Measurements from ENCODE around the gene PRUNE2.

PRUNE2 gene

DNA sequence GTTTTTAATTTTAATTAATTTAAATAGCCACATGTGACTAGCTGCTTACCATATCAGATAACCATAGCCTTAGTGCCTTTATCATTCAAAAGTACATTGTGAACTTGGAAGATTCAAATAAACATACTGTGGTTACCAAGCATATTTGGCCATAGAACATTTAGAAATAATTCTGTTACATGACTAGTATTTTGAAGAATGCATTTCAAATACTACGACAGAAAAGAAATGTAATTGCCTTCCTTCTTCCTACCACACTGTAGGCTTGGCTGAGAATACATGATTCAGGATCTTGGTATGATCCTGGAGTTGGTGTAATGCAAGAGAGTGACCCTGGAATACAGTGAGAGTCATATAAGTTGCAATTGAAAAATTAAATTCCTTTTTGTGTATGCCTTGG lies 251.3 kb downstream of the PRUNE2 start:
- Histone ChIP-seq H3K9ac (ENCODE audit: insufficient read length, low read depth) (no peak overlapping the region), H3K4me1 (ENCODE audit: insufficient read depth, insufficient read length) (no peaks in the 10 kb centered on the region), H3K9me3 (ENCODE audit: insufficient read depth, low read length) (no peaks in the 10 kb centered on the region), H3K36me3 (ENCODE audit: insufficient read depth, insufficient read length, low read length) (no peaks in the 10 kb centered on the region), H3K27me3 (ENCODE audit: insufficient read depth, insufficient read length) (no peaks in the 10 kb centered on the region), H3K4me3 (ENCODE audit: insufficient read length, low read depth) (no peak overlapping the region)
- TF ChIP-seq YY1 (IDR thresholded peaks at IDR 0.05; ENCODE audit: insufficient read depth, insufficient read length) (no peak), SUZ12 (IDR thresholded peaks at IDR 0.05; ENCODE audit: extremely low read depth, insufficient read depth, insufficient read length) (no peak), ZNF274 (IDR thresholded peaks at IDR 0.05; ENCODE audit: low read depth, low read length) (no peak)
- DNase-seq (ENCODE audit: low read depth, low spot score): no peak

DNA sequence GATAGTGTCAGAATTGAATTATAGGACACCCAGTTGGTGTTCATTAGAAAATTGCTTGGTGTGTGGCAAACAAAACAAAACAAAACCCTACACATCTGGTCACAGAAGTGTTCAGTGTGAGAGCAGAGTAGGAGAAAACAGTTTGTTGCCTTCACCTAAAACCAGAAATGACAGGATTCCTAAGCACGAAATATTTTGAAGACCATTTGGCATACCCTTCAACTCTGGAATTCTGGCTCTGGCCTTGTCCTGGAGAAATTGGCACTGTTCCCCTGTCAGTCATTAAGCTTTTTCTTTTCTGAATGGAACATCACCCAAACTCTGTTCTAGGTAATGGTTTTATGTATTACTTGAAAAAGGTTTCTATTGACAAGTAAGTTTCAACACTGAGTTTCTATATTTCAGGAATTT lies 251.9 kb downstream of the PRUNE2 start:
- Histone ChIP-seq H3K36me3 (ENCODE audit: insufficient read depth, insufficient read length, low read length) (no peaks in the 10 kb centered on the region), H3K27me3 (ENCODE audit: insufficient read depth, insufficient read length) (no peaks in the 10 kb centered on the region), H3K9ac (ENCODE audit: insufficient read length, low read depth) (no peak overlapping the region), H3K9me3 (ENCODE audit: insufficient read depth, low read length) (no peaks in the 10 kb centered on the region), H3K4me1 (ENCODE audit: insufficient read depth, insufficient read length) (no peaks in the 10 kb centered on the region), H3K4me3 (ENCODE audit: insufficient read length, low read depth) (no peak overlapping the region)
- TF ChIP-seq SUZ12 (IDR thresholded peaks at IDR 0.05; ENCODE audit: extremely low read depth, insufficient read depth, insufficient read length): no peak
- no peak for TF ChIP-seq YY1 (IDR thresholded peaks at IDR 0.05; ENCODE audit: insufficient read depth, insufficient read length)
- no peak for TF ChIP-seq ZNF274 (IDR thresholded peaks at IDR 0.05; ENCODE audit: low read depth, low read length)
- DNase-seq (ENCODE audit: low read depth, low spot score): no peak

DNA sequence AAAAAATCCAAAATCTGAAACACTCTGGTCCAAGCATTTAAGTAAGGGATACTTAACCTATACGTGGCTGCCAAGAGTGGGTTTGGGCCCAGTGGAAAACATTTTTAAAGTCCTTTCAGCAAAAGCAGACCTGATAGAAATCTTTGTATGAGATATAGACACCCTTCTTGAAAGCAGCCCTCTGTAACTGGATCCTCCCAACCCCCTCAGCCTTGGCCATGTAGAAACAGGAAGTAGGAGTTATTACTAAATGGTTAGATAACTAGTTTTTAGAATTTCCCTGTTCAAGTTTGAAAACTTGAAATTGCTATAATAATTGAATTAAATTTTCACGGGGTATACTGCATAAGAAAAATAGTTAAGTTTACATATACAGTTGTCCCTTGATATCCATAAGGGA lies 253.0 kb downstream of the PRUNE2 start:
- Histone ChIP-seq H3K4me1 (ENCODE audit: insufficient read depth, insufficient read length) (no peaks in the 10 kb centered on the region), H3K27me3 (ENCODE audit: insufficient read depth, insufficient read length) (no peaks in the 10 kb centered on the region), H3K9me3 (ENCODE audit: insufficient read depth, low read length) (no peaks in the 10 kb centered on the region), H3K4me3 (ENCODE audit: insufficient read length, low read depth) (no peak overlapping the region), H3K36me3 (ENCODE audit: insufficient read depth, insufficient read length, low read length) (no peaks in the 10 kb centered on the region), H3K9ac (ENCODE audit: insufficient read length, low read depth) (no peak overlapping the region)
- no peak for DNase-seq (ENCODE audit: low read depth, low spot score)
- TF ChIP-seq ZNF274 (IDR thresholded peaks at IDR 0.05; ENCODE audit: low read depth, low read length): no peak
- TF ChIP-seq YY1 (IDR thresholded peaks at IDR 0.05; ENCODE audit: insufficient read depth, insufficient read length): no peak
- no peak for TF ChIP-seq SUZ12 (IDR thresholded peaks at IDR 0.05; ENCODE audit: extremely low read depth, insufficient read depth, insufficient read length)

DNA sequence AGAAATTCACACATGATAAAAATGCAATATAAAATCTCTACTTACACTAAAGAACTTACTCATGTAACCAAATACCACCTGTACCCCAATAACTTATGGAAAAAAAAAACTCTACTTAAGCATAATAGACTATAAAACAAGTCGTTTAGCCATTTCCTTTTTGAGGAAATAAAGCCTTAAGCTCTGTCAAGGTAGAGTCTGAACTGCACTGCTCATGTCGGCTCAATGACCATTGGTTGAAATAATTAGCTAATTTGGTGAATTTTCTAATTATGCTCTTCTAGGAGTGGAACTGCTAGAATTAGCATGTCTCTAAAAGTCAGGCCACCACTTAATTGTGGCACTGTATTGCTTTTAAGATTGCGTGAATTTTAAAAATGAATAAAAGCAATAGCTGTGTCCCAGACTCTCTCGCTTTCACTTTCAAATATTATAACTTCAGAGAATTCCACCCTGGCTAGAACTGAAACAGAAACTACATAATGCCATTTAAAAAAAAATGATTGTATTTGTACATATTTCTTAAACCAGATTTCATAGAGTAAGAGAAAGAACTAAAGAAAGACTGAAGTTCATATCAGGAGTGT lies 254.7 kb downstream of the PRUNE2 start:
- no peak for DNase-seq (ENCODE audit: low read depth, low spot score)
- Histone ChIP-seq H3K9ac (ENCODE audit: insufficient read length, low read depth) (no peak overlapping the region), H3K4me3 (ENCODE audit: insufficient read length, low read depth) (no peak overlapping the region), H3K9me3 (ENCODE audit: insufficient read depth, low read length) (no peaks in the 10 kb centered on the region), H3K36me3 (ENCODE audit: insufficient read depth, insufficient read length, low read length) (no peaks in the 10 kb centered on the region), H3K4me1 (ENCODE audit: insufficient read depth, insufficient read length) (no peaks in the 10 kb centered on the region), H3K27me3 (ENCODE audit: insufficient read depth, insufficient read length) (no peaks in the 10 kb centered on the region)
- no peak for TF ChIP-seq SUZ12 (IDR thresholded peaks at IDR 0.05; ENCODE audit: extremely low read depth, insufficient read depth, insufficient read length)
- no peak for TF ChIP-seq ZNF274 (IDR thresholded peaks at IDR 0.05; ENCODE audit: low read depth, low read length)
- no peak for TF ChIP-seq YY1 (IDR thresholded peaks at IDR 0.05; ENCODE audit: insufficient read depth, insufficient read length)

DNA sequence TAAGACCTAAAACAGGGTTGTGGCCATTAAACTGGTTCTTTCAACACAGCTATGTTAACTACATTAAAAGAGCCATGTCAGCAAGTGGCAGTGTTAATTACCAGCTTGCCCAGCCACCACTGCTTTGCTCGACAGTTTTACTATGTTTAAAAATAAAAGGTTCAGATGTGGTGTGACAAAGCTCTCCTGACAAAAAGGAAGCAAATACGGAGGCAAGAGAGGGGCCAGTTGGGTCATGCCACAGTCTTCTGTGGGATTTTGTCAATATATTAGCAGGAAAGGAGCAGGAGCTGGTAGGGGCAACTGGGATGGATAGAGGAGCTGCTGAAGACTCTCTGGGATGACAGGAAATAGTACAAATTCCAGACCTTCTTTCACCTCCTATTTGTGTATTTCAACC lies 255.2 kb downstream of the PRUNE2 start:
- H3K9ac ChIP-seq (ENCODE audit: insufficient read length, low read depth): no peak overlapping the region
- TF ChIP-seq SUZ12 (IDR thresholded peaks at IDR 0.05; ENCODE audit: extremely low read depth, insufficient read depth, insufficient read length): no peak
- TF ChIP-seq ZNF274 (IDR thresholded peaks at IDR 0.05; ENCODE audit: low read depth, low read length): no peak
- no peak for TF ChIP-seq YY1 (IDR thresholded peaks at IDR 0.05; ENCODE audit: insufficient read depth, insufficient read length)
- no peak for DNase-seq (ENCODE audit: low read depth, low spot score)
- H3K4me3 ChIP-seq (ENCODE audit: insufficient read length, low read depth): no peak overlapping the region
- no peaks in the 10 kb centered on the region for H3K36me3 ChIP-seq (ENCODE audit: insufficient read depth, insufficient read length, low read length)
- H3K4me1 ChIP-seq (ENCODE audit: insufficient read depth, insufficient read length): no peaks in the 10 kb centered on the region
- no peaks in the 10 kb centered on the region for H3K9me3 ChIP-seq (ENCODE audit: insufficient read depth, low read length)
- no peaks in the 10 kb centered on the region for H3K27me3 ChIP-seq (ENCODE audit: insufficient read depth, insufficient read length)

DNA sequence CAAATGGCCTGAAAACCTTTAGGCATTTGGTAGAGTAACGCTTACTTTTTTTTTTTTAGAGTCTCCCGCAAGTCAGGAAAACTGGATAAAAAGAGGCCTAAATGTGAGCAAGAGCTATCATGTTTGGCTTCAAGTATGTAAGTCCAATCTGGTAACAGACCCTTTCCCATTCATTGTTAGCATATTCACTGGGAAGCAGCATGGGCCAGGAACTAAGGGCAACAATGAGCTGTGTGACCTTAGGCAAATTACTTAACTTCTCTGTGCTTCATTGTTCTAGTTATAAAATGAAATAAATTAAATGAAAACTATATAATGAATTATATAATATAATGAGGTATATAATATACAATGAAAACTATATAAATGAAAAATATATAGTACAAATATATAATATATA lies 256.0 kb downstream of the PRUNE2 start:
- Histone ChIP-seq H3K27me3 (ENCODE audit: insufficient read depth, insufficient read length) (no peaks in the 10 kb centered on the region), H3K4me3 (ENCODE audit: insufficient read length, low read depth) (no peak overlapping the region), H3K9me3 (ENCODE audit: insufficient read depth, low read length) (no peaks in the 10 kb centered on the region), H3K4me1 (ENCODE audit: insufficient read depth, insufficient read length) (no peaks in the 10 kb centered on the region), H3K36me3 (ENCODE audit: insufficient read depth, insufficient read length, low read length) (no peaks in the 10 kb centered on the region), H3K9ac (ENCODE audit: insufficient read length, low read depth) (no peak overlapping the region)
- TF ChIP-seq SUZ12 (IDR thresholded peaks at IDR 0.05; ENCODE audit: extremely low read depth, insufficient read depth, insufficient read length) (no peak), YY1 (IDR thresholded peaks at IDR 0.05; ENCODE audit: insufficient read depth, insufficient read length) (no peak), ZNF274 (IDR thresholded peaks at IDR 0.05; ENCODE audit: low read depth, low read length) (no peak)
- no peak for DNase-seq (ENCODE audit: low read depth, low spot score)

DNA sequence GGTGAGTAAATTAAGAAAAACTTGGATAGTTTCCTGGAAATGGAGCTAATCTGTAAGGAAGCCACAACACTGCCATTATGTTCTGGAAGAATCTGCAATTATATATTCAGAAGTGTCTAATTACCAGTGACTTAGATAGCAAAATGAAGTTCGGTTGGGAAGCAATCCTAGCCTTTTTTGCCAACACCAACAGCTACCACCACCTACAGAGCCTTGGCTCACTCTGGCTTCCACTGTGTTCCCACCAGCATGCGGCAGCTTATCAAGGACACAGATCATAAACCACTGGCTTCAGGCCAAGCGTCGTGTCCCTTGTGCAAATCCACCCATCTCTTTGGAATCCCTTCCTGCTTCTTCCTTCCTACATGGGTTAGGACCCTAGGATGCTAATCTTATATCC lies 259.7 kb downstream of the PRUNE2 start:
- Histone ChIP-seq H3K4me3 (ENCODE audit: insufficient read length, low read depth) (no peak overlapping the region), H3K9ac (ENCODE audit: insufficient read length, low read depth) (no peak overlapping the region), H3K27me3 (ENCODE audit: insufficient read depth, insufficient read length) (no peaks in the 10 kb centered on the region), H3K36me3 (ENCODE audit: insufficient read depth, insufficient read length, low read length) (no peaks in the 10 kb centered on the region), H3K9me3 (ENCODE audit: insufficient read depth, low read length) (no peaks in the 10 kb centered on the region), H3K4me1 (ENCODE audit: insufficient read depth, insufficient read length) (peaks cover 4% of the 10 kb centered on the region)
- no peak for TF ChIP-seq ZNF274 (IDR thresholded peaks at IDR 0.05; ENCODE audit: low read depth, low read length)
- no peak for TF ChIP-seq YY1 (IDR thresholded peaks at IDR 0.05; ENCODE audit: insufficient read depth, insufficient read length)
- TF ChIP-seq SUZ12 (IDR thresholded peaks at IDR 0.05; ENCODE audit: extremely low read depth, insufficient read depth, insufficient read length): no peak
- no peak for DNase-seq (ENCODE audit: low read depth, low spot score)

Measured in NT2/D1 (cell line).